Neutrophil (primary cell): ENCODE results near the gene MID1.

Source experiments
- H3K27ac ChIP-seq: fragments of 200-600 bp; sonication (generic); 2 replicates; pipeline ENCODE4 v1.5.1; 2016; ENCODE audit warnings: mild to moderate bottlenecking, moderate library complexity
- H3K27me3 ChIP-seq: fragments of 200-600 bp; sonication (generic); 2 replicates; pipeline ENCODE4 v1.6.0; 2016; ENCODE audit warnings: mild to moderate bottlenecking
- H3K36me3 ChIP-seq: fragments of 200-600 bp; sonication (generic); 2 replicates; pipeline ENCODE4 v1.5.1; 2017
- H3K4me1 ChIP-seq, 2 experiments: fragments of 200-600 bp in 1 of 2; sonication (generic) in 1 of 2; 1 replicate in 1 of 2; 2 replicates in 1 of 2; pipeline versions ENCODE4 v1.5.1 to v1.6.1; 2013 to 2016; ENCODE audit warnings: low read depth in 1 of 2, low read length in 1 of 2, mild to moderate bottlenecking in 1 of 2, moderate library complexity in 1 of 2; ENCODE audit not compliant: control insufficient read depth in 1 of 2, insufficient read depth in 1 of 2
- H3K4me3 ChIP-seq, 2 experiments: fragments of 200-600 bp in 1 of 2; sonication (generic) in 1 of 2; 1 replicate in 1 of 2; 2 replicates in 1 of 2; pipeline ENCODE4 v1.5.1; 2013 to 2016; ENCODE audit warnings: low read depth in 1 of 2, low read length in 1 of 2, mild to moderate bottlenecking in 1 of 2, moderate library complexity in 1 of 2
- H3K9me3 ChIP-seq: fragments of 200-600 bp; sonication (generic); 2 replicates; pipeline ENCODE4 v1.5.1; 2016
- CTCF ChIP-seq: fragments of 200-600 bp; sonication (generic); IDR thresholded peaks from 2 replicates; pipeline ENCODE4 v1.5.1; 2016; ENCODE audit warnings: antibody characterized with exemption

Gene MID1

GRCh38 chrX:10414156-10414824 lies 206.1 kb downstream of the MID1 start:
- Histone ChIP-seq H3K27ac (no peak overlapping the region), H3K36me3 (no peaks in the 10 kb centered on the region), H3K9me3 (no peaks in the 10 kb centered on the region)

GRCh38 chrX:10404436-10404835 lies 215.9 kb downstream of the MID1 start:
- H3K4me3 ChIP-seq, result no peak overlapping the region
- no peaks in the 10 kb centered on the region for H3K9me3 ChIP-seq
- no peaks in the 10 kb centered on the region for H3K4me1 ChIP-seq
- no peak overlapping the region for H3K27ac ChIP-seq
- H3K27me3 ChIP-seq, result no peaks in the 10 kb centered on the region
- H3K36me3 ChIP-seq, result no peaks in the 10 kb centered on the region
- no peak for TF ChIP-seq CTCF

More at GRCh38 chrX:10414156-10414824, 206.1 kb downstream of the MID1 start:
- TF ChIP-seq CTCF, result no peak
- Histone ChIP-seq H3K4me3 (no peak overlapping the region), H3K4me1 (no peaks in the 10 kb centered on the region), H3K27me3 (no peaks in the 10 kb centered on the region)

- Histone ChIP-seq H3K4me3 (no peak overlapping the region), H3K36me3 (no peaks in the 10 kb centered on the region), H3K27me3 (no peaks in the 10 kb centered on the region), H3K27ac (no peak overlapping the region), H3K4me1 (peaks cover 19% of the 10 kb centered on the region in 2 experiments), H3K9me3 (no peaks in the 10 kb centered on the region)
- no peak for TF ChIP-seq CTCF
Measured at GRCh38 chrX:10401239-10401638, 219.1 kb downstream of the MID1 start.

DNA sequence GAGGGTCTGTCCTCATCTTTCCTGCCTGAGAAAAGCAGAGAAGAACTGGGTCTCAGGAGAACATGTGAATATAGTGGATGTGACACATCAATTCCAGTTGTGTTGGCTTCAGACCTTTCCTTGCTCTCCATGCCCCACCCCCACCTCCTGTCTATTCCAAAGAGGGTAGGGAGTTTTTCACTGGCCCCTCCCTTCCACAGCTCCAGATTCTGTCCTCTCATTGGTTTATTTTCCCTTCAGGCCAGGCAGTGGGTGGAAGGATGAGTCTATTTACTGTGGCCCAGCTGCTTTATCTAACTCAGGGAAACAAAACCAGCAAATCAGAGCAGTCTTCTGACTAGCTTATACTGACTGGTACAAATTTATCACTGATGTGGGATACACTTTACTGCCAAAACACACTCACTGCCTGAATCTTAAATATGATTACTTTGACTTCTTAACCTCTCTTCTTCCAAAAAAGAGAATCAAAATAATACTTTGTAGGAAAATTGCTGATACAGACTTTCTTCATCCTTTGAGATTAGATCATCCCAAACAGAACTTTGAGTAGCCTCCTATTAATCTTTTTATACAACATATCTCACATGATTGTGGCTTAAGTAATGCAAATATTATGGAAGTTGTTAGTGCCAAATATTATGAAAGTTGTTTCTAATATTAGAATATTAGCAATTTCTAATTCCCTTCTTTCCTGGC lies 221.2 kb downstream of the MID1 start:
- no peak overlapping the region for H3K27ac ChIP-seq
- TF ChIP-seq CTCF, result no peak
- no peaks in the 10 kb centered on the region for H3K27me3 ChIP-seq

GRCh38 chrX:10398215-10398614 lies 222.2 kb downstream of the MID1 start:
- no peak for TF ChIP-seq CTCF
- Histone ChIP-seq H3K27me3 (no peaks in the 10 kb centered on the region), H3K36me3 (no peaks in the 10 kb centered on the region), H3K4me3 (no peak overlapping the region), H3K27ac (peak overlapping the region; percentile 79), H3K4me1 (peaks cover 33 to 34% of the 10 kb centered on the region in 2 experiments), H3K9me3 (no peaks in the 10 kb centered on the region)

More for the DNA sequence above, 221.2 kb downstream of the MID1 start:
- Histone ChIP-seq H3K4me1 (peaks cover 33 to 34% of the 10 kb centered on the region in 2 experiments), H3K9me3 (no peaks in the 10 kb centered on the region), H3K36me3 (no peaks in the 10 kb centered on the region), H3K4me3 (no peak overlapping the region)
